ENCODE measurements around the gene C1orf116.
A peak's percentile ranks its signal among the peaks of the same experiment; 100 is the strongest.

C1orf116 gene

DNA sequence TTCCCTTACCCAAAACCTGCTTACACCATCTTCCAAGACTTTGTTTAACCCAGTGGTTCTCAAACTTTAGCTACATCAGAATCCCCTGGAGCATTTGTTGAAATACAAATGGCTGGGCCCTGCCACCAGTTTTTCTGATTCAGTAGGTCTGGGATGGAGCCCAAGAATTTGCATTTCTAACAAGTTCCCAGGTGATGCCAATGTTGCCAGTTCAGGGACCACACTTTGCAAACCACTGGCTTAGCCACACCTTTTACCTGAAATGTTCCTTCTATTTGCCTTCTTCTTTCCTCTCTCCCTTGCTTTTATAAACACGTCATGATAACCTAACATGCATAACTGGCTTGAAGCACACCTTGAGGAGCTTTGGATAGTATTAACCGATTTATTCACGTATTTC, 46.2 kb downstream of the C1orf116 start:
- no peak for DNase-seq

DNA sequence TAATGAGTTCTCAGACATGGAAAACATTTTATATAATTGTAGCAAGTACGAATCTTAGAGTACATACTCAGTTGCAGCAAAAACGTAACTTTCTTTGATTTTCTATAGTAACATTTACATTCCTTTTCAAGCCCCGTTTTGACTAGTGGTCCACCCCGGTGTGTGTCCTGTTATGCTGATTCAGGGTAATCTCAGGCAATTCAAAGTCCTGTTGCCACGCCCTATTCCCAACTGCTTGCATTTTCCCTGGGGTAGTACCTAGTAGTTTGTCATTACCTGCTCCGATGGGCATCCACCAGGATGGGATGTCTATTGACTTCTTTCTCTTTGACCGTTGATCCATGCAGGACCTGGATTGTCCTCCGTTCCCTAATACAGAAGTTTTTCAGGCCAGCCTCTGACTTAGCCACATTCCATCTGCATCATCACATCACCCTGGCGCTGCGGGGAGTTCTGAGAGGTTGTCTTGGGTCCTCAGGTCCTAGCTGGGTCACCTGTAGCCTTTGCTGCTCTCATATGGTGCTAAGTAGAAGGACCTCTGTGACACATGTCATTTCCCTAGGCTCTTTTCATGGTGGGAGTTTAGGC, 47.3 kb downstream of the C1orf116 start:
- DNase-seq, result no peak

DNA sequence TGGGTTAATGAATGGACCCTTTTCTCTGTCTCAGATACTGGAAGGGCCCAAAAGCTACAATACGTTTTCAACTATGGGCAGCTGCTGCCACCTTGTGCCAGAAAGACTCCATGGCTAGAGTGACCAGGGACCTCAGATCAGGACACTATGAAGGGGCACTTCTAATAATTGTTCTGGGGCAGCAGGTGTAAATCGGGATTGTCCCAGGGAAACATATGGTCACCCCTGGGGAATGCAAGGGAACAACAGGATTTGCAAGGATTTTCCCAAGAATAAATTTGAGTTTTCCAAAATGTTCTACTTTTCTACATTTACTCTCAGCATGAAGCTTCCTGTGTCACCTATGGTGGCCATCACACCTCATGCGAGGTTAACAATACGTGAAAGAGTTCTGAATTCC, 50.3 kb downstream of the C1orf116 start:
- DNase-seq, result peak; percentile 55

DNA sequence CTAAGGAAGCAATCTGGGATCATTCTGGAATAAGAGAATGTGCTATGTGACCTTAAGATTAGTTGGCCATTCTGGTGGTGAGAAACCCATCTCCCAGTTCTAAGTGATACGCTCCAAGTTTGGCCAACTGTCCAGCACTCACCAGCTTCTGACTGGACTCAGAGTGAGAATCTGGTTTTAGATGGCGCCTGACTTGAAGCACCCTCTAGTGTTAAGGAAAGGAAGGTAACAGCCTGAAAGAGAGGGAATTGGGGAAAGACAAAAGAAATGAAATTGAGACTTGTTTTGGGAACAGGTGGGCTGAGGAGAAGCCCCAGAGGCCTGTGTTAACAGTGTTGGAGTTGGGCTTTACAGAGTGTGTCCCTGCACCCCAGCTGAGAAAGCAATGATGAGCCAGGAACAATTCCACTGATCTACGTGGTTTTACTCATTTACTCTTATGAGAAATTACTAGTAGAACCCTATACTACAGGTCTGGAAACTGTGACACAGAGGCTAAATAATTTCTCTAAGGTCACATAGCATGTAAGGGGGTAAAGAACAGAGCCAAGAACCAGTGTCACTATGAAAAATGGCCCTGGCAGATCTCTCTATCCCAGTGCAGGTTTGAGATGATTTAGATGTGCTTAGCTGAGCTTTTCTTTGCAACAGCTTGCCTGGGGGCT, 53.0 kb downstream of the C1orf116 start:
- peak; percentile 1 for DNase-seq

DNA sequence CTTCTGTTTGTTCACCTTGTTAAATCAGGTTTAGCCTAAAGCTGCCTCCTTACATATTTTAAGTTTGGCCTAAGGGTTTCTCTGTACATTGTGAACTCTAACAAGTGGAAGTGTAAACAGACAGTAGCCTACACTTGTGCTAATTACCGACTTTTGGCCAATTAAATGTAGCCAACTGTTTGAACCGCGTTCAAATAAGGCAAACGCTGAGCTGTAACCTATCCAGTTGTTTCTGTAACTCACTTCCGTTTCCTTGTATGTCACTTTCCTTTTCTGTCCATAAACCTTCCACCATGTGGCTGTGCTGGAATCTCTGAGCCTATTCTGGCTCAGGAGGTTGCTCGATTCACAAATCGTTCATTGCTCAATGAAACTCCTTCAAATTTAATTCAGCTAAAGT, 54.3 kb downstream of the C1orf116 start:
- DNase-seq, result no peak

DNA sequence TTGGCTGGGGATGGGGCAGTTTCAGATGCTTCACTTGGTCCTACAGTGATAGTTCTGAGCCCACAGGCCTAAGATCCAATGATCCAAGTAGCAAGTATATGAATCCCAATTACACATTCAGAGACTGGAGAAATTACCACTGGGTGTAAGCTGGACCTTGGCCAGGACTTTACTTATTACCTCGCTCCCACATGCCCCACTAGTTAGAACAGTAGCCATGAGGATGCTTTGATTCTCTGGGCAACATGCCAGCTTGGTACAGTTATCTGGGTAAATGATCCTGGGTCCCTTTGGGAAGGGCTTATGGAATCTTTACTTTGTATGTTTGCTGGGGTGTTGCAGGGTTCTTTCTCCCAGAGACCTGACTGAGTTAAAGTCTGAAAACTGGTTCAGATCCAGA, 57.2 kb downstream of the C1orf116 start:
- peak; percentile 36 for DNase-seq

DNA sequence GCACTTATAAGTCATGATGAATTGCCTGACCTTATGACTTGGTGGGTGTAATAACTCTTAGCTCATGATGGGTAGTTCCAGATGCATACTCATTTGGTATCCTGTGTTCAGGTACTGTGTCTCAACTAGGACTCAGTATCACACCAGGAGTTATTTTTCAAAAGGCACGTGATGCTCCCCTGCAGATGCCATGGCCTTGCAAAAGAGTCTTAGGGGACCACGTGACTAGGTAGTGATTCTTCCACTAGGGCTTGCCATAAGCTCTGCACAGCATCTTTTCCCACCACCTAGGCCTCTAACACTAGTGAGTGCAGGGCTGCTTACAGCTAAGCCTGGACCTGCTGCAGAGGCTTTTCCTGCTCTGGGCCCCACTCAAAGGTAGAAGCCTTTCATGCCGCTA, 58.4 kb downstream of the C1orf116 start:
- DNase-seq, result no peak

DNA sequence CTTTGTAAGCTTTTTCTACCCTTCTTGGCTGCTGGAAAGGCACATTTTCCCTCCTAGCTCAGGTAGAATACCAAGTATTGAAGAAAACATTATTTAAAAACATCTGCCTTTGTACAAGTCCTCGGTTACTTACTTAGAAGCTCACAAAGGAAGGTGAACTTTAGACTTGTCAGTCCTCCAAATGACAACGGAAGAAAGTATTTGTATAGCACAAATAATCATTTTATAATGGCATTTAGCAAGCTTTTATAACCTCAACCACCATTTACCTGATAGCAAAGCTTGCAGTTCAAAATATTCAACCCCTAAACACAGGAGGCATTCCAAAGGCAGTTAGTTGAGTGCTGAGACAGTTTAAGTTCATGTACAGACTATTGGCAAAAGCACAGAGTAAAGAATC, 59.8 kb downstream of the C1orf116 start:
- no peak for DNase-seq

DNA sequence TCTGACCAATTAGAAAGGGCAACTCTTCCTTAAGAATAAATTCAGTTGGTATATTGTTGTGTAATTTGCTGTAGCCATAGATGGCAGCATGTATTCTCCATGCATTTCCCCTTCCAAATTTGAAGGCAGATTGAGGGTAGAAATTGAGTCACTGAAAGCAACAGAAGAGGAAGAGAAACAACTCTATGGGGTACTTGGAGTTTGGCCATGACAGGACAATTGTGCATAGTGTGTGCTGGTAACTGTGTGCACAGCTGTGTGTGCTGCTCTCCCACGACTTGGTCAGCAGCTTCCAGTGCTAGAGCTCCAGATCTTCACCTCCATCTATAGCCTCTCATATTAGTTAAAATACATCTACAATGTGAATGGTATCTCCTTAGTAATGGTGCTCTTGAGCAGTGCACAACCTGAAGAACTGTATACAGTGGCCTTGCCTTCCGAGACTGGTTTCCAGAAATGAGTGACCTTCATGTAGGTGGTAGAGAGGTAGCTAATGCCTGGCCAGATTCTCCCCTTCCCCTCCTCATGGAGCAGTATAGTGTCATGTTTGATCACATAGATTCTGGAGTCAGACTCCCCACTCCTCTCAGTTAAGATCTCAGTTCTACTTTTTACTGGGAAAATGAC, 61.4 kb downstream of the C1orf116 start:
- no peak for DNase-seq

DNA sequence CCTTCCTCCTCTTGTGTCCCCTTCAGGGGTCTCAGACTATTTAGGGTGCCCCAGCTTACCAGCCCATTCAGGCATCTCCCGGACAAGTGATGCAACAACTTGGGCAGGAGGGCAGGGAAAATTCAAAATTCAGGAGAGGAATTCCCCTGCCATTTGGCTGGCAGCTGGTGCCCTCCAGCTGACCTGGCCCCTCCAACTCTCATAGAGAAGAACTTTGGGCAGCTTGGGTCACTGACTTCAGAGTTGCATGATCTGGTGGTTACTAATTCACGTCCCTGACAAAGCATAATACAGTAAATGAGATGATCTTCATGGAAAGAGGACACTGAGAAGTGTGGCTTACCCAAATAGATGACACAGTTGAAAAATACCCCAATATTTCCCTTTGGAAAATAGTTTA, 62.1 kb downstream of the C1orf116 start, which contains the start of gene FCAMR:
Gene FCAMR, minus strand, starts transcription at position 15 of the 400 bp plus-strand sequence. CDS start 335 bp downstream, outside the sequence.
- DNase-seq, result no peak

DNA sequence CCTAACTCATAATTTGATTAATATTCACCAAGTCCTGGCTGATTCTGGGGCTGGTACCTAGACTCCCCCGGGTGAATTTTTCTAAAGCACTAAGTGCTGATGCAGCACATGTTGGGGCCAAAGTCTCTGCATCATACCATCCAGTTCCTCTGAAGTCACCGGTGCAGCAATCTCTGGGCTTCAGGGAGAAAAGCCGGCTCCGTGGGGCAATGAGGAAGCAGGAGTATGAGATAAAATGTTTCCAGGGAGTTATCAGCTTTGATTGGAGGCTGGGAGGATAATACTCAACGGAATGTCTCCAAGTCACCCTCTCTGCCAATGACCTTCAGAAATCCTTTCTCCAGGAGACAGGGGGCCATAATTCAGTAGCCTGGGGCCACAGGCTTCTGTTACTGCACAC, 63.5 kb downstream of the C1orf116 start:
- no peak for DNase-seq

Data from NCI-H1092 (cell line).